ENCODE data around the gene NACA.

Gene NACA

GRCh38 chr12:56716458-56716857 lies 8.6 kb downstream of the NACA start:
- TF ChIP-seq POLR2AphosphoS5 (IDR thresholded peaks at IDR 0.05; ENCODE audit: low read depth, low read length) (0 out of 2 replicates have a peak, but pooled peaks have one; percentile 22), REST (IDR thresholded peaks at IDR 0.05; ENCODE audit: insufficient read depth in 1 of 2, low read depth in 2 of 2, low read length in 2 of 2) (no peak)

- TF ChIP-seq POLR2AphosphoS5 (IDR thresholded peaks at IDR 0.05; ENCODE audit: low read depth, low read length), result no peak
Observed at GRCh38 chr12:56715798-56716197, 9.3 kb downstream of the NACA start.

- TF ChIP-seq FOXP2 (optimal IDR thresholded peaks at IDR 0.05; ENCODE audit: borderline replicate concordance, extremely low read depth, extremely low read length, insufficient read depth) (no peak), POLR2AphosphoS5 (IDR thresholded peaks at IDR 0.05; ENCODE audit: low read depth, low read length) (no peak), TAF1 (IDR thresholded peaks at IDR 0.05; ENCODE audit: borderline replicate concordance, insufficient read depth, low read length) (no peak), SIN3A (IDR thresholded peaks at IDR 0.05; ENCODE audit: borderline replicate concordance, insufficient read depth, low read length) (no peak), REST (IDR thresholded peaks at IDR 0.05; ENCODE audit: insufficient read depth in 1 of 2, low read depth in 2 of 2, low read length in 2 of 2) (no peak)
Observed at GRCh38 chr12:56714431-56714929, 10.6 kb downstream of the NACA start.

GRCh38 chr12:56713345-56713744 lies 11.8 kb downstream of the NACA start:
- TF ChIP-seq FOXP2 (optimal IDR thresholded peaks at IDR 0.05; ENCODE audit: borderline replicate concordance, extremely low read depth, extremely low read length, insufficient read depth) (no peak), REST (IDR thresholded peaks at IDR 0.05; ENCODE audit: insufficient read depth in 1 of 2, low read depth in 2 of 2, low read length in 2 of 2) (no peak), POLR2AphosphoS5 (IDR thresholded peaks at IDR 0.05; ENCODE audit: low read depth, low read length) (0 out of 2 replicates have a peak, but pooled peaks have one; percentile 22), SIN3A (IDR thresholded peaks at IDR 0.05; ENCODE audit: borderline replicate concordance, insufficient read depth, low read length) (no peak), TAF1 (IDR thresholded peaks at IDR 0.05; ENCODE audit: borderline replicate concordance, insufficient read depth, low read length) (no peak)

GRCh38 chr12:56709759-56710376 lies 15.2 kb downstream of the NACA start:
- no peak for TF ChIP-seq FOXP2 (optimal IDR thresholded peaks at IDR 0.05; ENCODE audit: borderline replicate concordance, extremely low read depth, extremely low read length, insufficient read depth)
- TF ChIP-seq SIN3A (IDR thresholded peaks at IDR 0.05; ENCODE audit: borderline replicate concordance, insufficient read depth, low read length), result no peak
- no peak for TF ChIP-seq REST (IDR thresholded peaks at IDR 0.05; ENCODE audit: insufficient read depth in 1 of 2, low read depth in 2 of 2, low read length in 2 of 2)
- TF ChIP-seq TAF1 (IDR thresholded peaks at IDR 0.05; ENCODE audit: borderline replicate concordance, insufficient read depth, low read length), result no peak
- TF ChIP-seq POLR2AphosphoS5 (IDR thresholded peaks at IDR 0.05; ENCODE audit: low read depth, low read length), result no peak; the same call in 1 of the 2 replicates
